Esophagus (tissue), 2 donors: ENCODE measurements around the gene TEX12. TPM values are rescaled to one million over a fixed set of nuclear protein-coding genes. Genes with fewer than 3 reads are reported as not detected.

ENCODE experiments used
- H3K27ac ChIP-seq, 2 donors: one replicate each; pipeline ENCODE4 v1.5.1; 2013; ENCODE audit warnings: low read depth in 2 of 2, mild to moderate bottlenecking in 2 of 2, inconsistent platforms in 1 of 2, low read length in 1 of 2, moderate library complexity in 1 of 2
- H3K27me3 ChIP-seq, 2 donors: one replicate each; pipeline ENCODE4 v1.6.1; 2013; ENCODE audit warnings: low read length in 2 of 2, control low read depth in 1 of 2, mild to moderate bottlenecking in 1 of 2; ENCODE audit not compliant: insufficient read depth in 2 of 2, control insufficient read depth in 1 of 2
- H3K36me3 ChIP-seq, 2 donors: one replicate each; pipeline ENCODE4 v1.6.1; 2013; ENCODE audit warnings: low read length in 1 of 2; ENCODE audit not compliant: control insufficient read depth in 2 of 2, insufficient read depth in 2 of 2
- H3K4me1 ChIP-seq, 2 donors: one replicate each; pipeline ENCODE4 v1.6.1; 2013; ENCODE audit warnings: low read length in 1 of 2; ENCODE audit not compliant: control insufficient read depth in 2 of 2, insufficient read depth in 2 of 2
- H3K4me3 ChIP-seq, 2 donors: one replicate each; pipeline ENCODE4 v1.5.1; 2013; ENCODE audit warnings: low read length in 2 of 2, mild to moderate bottlenecking in 2 of 2, low read depth in 1 of 2, moderate library complexity in 1 of 2
- H3K9me3 ChIP-seq, 2 donors: one replicate each; pipeline ENCODE4 v1.6.1; 2013; ENCODE audit warnings: mild to moderate bottlenecking in 2 of 2, low read depth in 1 of 2, low read length in 1 of 2, moderate library complexity in 1 of 2; ENCODE audit not compliant: control insufficient read depth in 2 of 2, insufficient read depth in 1 of 2
- WGBS, 2 donors: extraction: QIAGEN DNeasy Blood & Tissue Kit; methylation state at CpG; one replicate each; pipeline ENCODE4 v1.1.7; 2013; 5-methylcytosine and 5-hydroxymethylcytosine counted together
- polyA plus RNA-seq, 2 donors: library from polyadenylated mRNA; stranded (reverse); fragments of 200-250 nt; gene quantifications; one replicate each; pipeline ENCODE4 v1.2.3, GENCODE V29; 2013
- donor health status: healthy with polysubstance abuse.
- donor health status: Bipolar disorder and iron deficiency.

Gene TEX12
- polyA plus RNA-seq, 2 donors = 0.11 to 0.12 TPM

- Histone ChIP-seq H3K4me3 (no peak overlapping the region), H3K27ac (no peak overlapping the region), H3K4me1 (no peaks in the 10 kb centered on the region), H3K9me3 (no peaks in the 10 kb centered on the region), H3K27me3 (no peaks in the 10 kb centered on the region), H3K36me3 (no peaks in the 10 kb centered on the region)
- 73 to 95% methylated on average over 1 of the region's 1 CpG for WGBS, 2 donors
Observed at GRCh38 chr11:112216561-112217105, 49.5 kb downstream of the TEX12 start.

GRCh38 chr11:112219476-112220232 lies 52.5 kb downstream of the TEX12 start:
- WGBS, 2 donors = 31 to 32% methylated on average over 7 of the region's 7 CpGs
- no peak overlapping the region for H3K4me3 ChIP-seq
- no peaks in the 10 kb centered on the region for H3K36me3 ChIP-seq
- H3K9me3 ChIP-seq = no peaks in the 10 kb centered on the region
- no peak overlapping the region for H3K27ac ChIP-seq
- no peaks in the 10 kb centered on the region for H3K27me3 ChIP-seq
- H3K4me1 ChIP-seq = no peaks in the 10 kb centered on the region

DNA sequence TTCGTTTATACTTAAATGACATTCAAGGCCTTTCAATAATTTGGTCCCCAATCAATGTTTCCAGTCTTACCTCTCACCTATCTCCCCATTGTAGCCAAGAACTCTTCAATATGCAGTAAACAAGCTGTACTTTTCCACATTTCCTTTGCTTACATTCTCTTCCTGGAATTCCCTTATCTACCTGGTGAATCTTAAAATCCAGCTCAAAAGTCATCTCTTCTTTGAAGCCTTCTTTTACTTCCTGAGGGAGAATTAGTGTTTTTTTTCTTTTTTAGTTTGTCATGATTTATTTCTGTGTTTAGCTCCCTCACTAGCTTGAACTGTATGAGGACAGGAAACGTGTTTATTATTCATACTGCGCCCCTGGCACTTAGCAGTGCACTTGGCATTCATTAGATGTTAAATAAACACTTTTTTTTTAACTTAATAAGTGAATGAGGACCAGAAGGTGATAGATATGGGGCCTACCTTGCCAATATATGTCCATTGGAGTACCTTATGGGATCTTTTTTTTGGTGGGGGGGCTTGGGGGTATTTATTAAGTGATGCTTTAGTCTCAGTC lies 54.2 kb downstream of the TEX12 start:
- no peaks in the 10 kb centered on the region for H3K36me3 ChIP-seq
- no peak overlapping the region for H3K4me3 ChIP-seq
- H3K4me1 ChIP-seq = no peaks in the 10 kb centered on the region
- no peak overlapping the region for H3K27ac ChIP-seq
- WGBS, 2 donors = 33 to 36% methylated on average over 3 of the region's 3 CpGs
- no peaks in the 10 kb centered on the region for H3K27me3 ChIP-seq
- no peaks in the 10 kb centered on the region for H3K9me3 ChIP-seq

Other genes starting within 250 kb of the TEX12 start
- gene C11orf52, start 248.5 kb upstream of the TEX12 start, polyA plus RNA-seq = 1 to 10 TPM; 6.5 to 6.6 TPM
- 1 to 10 TPM; 1.9 to 4.2 TPM for gene DIXDC1, start 230.0 kb upstream of the TEX12 start, polyA plus RNA-seq
- gene DLAT, start 142.0 kb upstream of the TEX12 start, polyA plus RNA-seq = 10 to 100 TPM in 1 of 2 donors, 1 to 10 TPM in 1; 9.7 to 22.6 TPM
- 1 to 10 TPM; 1.7 to 1.8 TPM for gene PIH1D2, start 93.4 kb upstream of the TEX12 start, polyA plus RNA-seq
- 10 to 100 TPM in 1 of 2 donors, 1 to 10 TPM in 1; 9.0 to 10.8 TPM for gene NKAPD1, start 93.1 kb upstream of the TEX12 start, polyA plus RNA-seq
- 100 to 1,000 TPM; 158 to 165 TPM for gene TIMM8B, start 80.6 kb upstream of the TEX12 start, polyA plus RNA-seq
- 100 to 1,000 TPM; 148 to 150 TPM for gene SDHD, start 80.5 kb upstream of the TEX12 start, polyA plus RNA-seq
- gene IL18, start 3.3 kb upstream of the TEX12 start, polyA plus RNA-seq = 100 to 1,000 TPM; 140 to 289 TPM
- 10 to 100 TPM in 1 of 2 donors, 1 to 10 TPM in 1; 9.1 to 11.1 TPM for gene BCO2, start 8.1 kb downstream of the TEX12 start, polyA plus RNA-seq
- gene PTS, start 59.1 kb downstream of the TEX12 start, polyA plus RNA-seq = 10 to 100 TPM; 48.6 to 53.8 TPM
- not detected for gene PLET1, start 93.5 kb downstream of the TEX12 start, polyA plus RNA-seq